ENCODE data around the gene INTS11. TPM values are rescaled to one million over a fixed set of nuclear protein-coding genes. Genes with fewer than 3 reads are reported as not detected.
A peak's percentile ranks its signal among the peaks of the same experiment; 100 is the strongest.

The INTS11 gene
- total and polyA plus RNA-seq, 2 of the 13 experiments (the other 11 are each of a cell fraction or from before 2014, with no cell fraction given) = 52.8 to 94.8 TPM

DNA sequence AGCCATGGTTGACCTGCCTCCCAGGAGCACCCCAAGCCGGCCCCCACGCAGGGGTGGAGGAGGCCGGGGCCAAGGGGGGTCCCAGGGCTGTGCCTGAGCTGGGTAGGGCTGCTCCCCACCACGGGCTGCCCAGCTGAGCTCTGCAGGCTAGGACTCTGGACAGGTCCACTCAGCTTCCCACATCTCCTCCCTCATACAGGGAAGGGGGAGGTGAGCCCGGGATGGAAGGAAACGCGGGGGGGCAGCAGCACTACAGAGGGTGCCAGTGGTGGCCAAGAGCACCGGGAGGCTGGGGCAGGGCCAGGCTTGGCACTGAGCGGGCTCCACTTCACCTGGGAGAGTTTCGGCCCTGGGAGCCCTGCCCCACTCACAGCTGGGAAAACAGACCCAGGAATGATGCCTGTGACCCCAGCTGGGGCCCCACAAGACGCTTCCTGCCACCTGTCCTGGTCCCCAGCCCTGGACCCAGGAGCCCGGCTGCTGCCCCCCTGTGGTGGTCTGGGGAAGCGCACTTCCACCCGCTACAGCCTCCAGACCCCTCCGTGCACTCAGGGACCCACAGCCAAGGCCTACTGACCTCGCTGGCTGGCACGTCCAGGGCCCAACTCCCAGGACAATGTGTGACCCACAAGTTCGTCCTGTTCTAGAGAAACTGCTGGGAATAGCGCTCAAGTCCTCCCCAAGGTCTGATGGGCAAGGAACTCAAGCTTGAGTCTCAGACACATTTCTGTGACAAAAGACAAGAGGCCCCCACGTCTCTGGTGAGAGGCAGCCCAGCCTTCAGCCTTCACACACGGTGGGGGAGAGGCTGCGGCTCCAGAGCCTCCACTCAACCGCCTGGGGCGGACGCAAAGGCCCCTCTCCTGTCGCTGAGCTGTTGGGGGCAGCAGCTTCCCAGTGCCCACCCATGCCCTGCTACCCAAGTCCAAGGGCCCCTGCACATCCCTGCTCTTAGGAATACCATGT lies 47.6 kb upstream of the INTS11 start (continued):
- TF ChIP-seq SNAPC5 (CRISPR knock-in tag; IDR thresholded peaks at IDR 0.05; ENCODE audit: borderline replicate concordance) (no peak), ZNF703 (CRISPR knock-in tag; IDR thresholded peaks at IDR 0.05; ENCODE audit: borderline replicate concordance) (no peak), TP53 (CRISPR knock-in tag; conservative IDR thresholded peaks at IDR 0.05) (0 out of 2 replicates have a peak, but pooled peaks have one; percentile 43), ATF2 (CRISPR knock-in tag; IDR thresholded peaks at IDR 0.05) (no peak), PCBP2 (optimal IDR thresholded peaks at IDR 0.05; ENCODE audit: low read depth, low read length, poor library complexity, severe bottlenecking) (no peak), ZNF292 (CRISPR knock-in tag; IDR thresholded peaks at IDR 0.05; ENCODE audit: borderline replicate concordance, low read depth) (no peak), RBFOX2 (IDR thresholded peaks at IDR 0.05; ENCODE audit: low read depth, low read length) (peak; percentile 54; the same call in 1 of the 2 replicates), ZNF224 (CRISPR knock-in tag; IDR thresholded peaks at IDR 0.05) (no peak), ZFP36L1 (CRISPR knock-in tag; IDR thresholded peaks at IDR 0.05) (no peak), FOXA3 (CRISPR knock-in tag; IDR thresholded peaks at IDR 0.05) (no peak), ZNF614 (CRISPR knock-in tag; IDR thresholded peaks at IDR 0.05; ENCODE audit: borderline replicate concordance) (no peak), ZC3H4 (CRISPR knock-in tag; IDR thresholded peaks at IDR 0.05; ENCODE audit: borderline replicate concordance) (no peak), SRY (CRISPR knock-in tag; IDR thresholded peaks at IDR 0.05) (no peak), ZFX (CRISPR knock-in tag; IDR thresholded peaks at IDR 0.05; ENCODE audit: low read depth) (peak; percentile 63; the same call in 1 of the 2 replicates), ZIK1 (CRISPR knock-in tag; IDR thresholded peaks at IDR 0.05; ENCODE audit: borderline replicate concordance, low read depth) (no peak), PHB2 (IDR thresholded peaks at IDR 0.05; ENCODE audit: partially characterized antibody) (no peak), KAT8 (CRISPR knock-in tag; IDR thresholded peaks at IDR 0.05) (no peak), TMF1 (CRISPR knock-in tag; IDR thresholded peaks at IDR 0.05; ENCODE audit: low read depth) (no peak), AGO2 (optimal IDR thresholded peaks at IDR 0.05; ENCODE audit: low read depth, low read length) (peak; percentile 36)
- TF ChIP-seq, protein P1, sequence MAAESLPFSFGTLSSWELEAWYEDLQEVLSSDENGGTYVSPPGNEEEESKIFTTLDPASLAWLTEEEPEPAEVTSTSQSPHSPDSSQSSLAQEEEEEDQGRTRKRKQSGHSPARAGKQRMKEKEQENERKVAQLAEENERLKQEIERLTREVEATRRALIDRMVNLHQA (CRISPR knock-in tag; IDR thresholded peaks at IDR 0.05) = no peak
- TF ChIP-seq, protein P2, sequence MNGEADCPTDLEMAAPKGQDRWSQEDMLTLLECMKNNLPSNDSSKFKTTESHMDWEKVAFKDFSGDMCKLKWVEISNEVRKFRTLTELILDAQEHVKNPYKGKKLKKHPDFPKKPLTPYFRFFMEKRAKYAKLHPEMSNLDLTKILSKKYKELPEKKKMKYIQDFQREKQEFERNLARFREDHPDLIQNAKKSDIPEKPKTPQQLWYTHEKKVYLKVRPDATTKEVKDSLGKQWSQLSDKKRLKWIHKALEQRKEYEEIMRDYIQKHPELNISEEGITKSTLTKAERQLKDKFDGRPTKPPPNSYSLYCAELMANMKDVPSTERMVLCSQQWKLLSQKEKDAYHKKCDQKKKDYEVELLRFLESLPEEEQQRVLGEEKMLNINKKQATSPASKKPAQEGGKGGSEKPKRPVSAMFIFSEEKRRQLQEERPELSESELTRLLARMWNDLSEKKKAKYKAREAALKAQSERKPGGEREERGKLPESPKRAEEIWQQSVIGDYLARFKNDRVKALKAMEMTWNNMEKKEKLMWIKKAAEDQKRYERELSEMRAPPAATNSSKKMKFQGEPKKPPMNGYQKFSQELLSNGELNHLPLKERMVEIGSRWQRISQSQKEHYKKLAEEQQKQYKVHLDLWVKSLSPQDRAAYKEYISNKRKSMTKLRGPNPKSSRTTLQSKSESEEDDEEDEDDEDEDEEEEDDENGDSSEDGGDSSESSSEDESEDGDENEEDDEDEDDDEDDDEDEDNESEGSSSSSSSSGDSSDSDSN (CRISPR knock-in tag; IDR thresholded peaks at IDR 0.05) = peak; percentile 26; the same call in 1 of the 2 replicates
- TF ChIP-seq, protein P3, sequence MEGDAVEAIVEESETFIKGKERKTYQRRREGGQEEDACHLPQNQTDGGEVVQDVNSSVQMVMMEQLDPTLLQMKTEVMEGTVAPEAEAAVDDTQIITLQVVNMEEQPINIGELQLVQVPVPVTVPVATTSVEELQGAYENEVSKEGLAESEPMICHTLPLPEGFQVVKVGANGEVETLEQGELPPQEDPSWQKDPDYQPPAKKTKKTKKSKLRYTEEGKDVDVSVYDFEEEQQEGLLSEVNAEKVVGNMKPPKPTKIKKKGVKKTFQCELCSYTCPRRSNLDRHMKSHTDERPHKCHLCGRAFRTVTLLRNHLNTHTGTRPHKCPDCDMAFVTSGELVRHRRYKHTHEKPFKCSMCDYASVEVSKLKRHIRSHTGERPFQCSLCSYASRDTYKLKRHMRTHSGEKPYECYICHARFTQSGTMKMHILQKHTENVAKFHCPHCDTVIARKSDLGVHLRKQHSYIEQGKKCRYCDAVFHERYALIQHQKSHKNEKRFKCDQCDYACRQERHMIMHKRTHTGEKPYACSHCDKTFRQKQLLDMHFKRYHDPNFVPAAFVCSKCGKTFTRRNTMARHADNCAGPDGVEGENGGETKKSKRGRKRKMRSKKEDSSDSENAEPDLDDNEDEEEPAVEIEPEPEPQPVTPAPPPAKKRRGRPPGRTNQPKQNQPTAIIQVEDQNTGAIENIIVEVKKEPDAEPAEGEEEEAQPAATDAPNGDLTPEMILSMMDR (CRISPR knock-in tag; IDR thresholded peaks at IDR 0.05) = peak; percentile 91
